GM18951 (cell line): ENCODE results near the gene CHST15.

Experiments
- POLR2A ChIP-seq: IDR thresholded peaks from 4 replicates; pipeline ENCODE4 v1.6.1; 2011; ENCODE audit warnings: mild to moderate bottlenecking; ENCODE audit not compliant: insufficient read length, insufficient read depth; ENCODE audit errors: extremely low read depth
- in situ Hi-C: fragments of 300-500 bp; cut with MboI; formaldehyde crosslinking; loops from one replicate; pipeline ENCODE4 v1.12.0; 2022; ENCODE audit warnings: low sequenced_read_pairs, mixed read lengths, inconsistent platforms; ENCODE audit not compliant: unreplicated experiment

Gene CHST15

DNA sequence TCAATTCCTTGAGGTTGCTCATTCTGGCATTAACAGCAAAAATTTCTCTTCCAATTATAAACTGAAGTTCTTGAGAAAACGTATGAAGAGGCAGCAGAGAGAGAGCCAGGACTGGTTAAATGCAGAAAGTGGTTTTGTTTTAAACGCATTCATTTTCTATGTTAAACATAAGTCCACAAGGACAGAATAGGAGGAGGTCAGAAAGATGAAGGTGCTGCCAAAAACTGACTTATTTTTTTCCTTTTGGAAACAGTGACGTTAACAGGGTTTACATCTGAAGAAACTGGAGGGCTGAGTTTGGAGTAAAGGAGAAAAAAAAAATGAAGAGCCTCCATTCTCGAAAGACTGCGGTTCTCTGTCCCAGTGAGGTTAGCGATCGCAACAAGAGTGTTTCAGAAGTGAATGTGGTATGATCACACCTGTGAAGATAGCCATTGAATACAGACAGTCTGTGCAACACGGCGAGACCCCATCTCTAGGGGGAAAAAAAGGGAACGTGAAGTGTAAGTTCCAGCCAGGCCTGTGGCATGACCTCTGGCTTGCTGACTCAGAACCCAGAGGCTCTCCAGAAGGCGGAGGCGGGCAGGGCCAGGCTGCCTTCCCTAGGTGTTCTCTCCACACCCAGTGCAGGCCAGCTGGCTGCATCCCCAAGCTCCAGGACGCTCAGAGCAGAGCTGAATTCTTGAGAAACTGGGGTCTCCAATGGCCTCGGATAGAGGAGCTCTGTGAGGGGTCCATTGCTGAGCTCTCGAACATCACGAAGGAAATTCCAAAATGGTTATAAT lies 84.0 kb downstream of the CHST15 start:
- in situ Hi-C loops: no loop called here
- TF ChIP-seq POLR2A: no peak

DNA sequence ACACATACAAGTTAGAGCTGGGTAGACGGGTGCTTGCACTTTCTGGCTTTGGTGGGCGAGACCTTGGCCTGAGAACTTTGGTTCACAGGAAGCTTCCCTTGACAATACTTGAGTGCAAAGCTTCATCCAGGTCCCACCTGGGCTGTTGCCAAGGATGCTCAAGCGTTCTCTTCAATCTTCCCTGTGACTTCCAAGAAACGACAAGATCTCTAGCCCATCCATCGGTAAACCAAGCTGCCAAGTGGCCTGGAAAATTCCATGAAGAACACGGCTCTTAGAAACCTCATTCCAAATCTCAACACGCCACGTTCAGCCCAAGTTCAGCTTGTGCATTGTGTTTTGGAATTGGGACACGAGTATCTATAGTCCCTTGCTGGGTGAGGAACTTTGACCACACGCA lies 84.7 kb downstream of the CHST15 start:
- no peak for TF ChIP-seq POLR2A
- in situ Hi-C loops: no loop called here

DNA sequence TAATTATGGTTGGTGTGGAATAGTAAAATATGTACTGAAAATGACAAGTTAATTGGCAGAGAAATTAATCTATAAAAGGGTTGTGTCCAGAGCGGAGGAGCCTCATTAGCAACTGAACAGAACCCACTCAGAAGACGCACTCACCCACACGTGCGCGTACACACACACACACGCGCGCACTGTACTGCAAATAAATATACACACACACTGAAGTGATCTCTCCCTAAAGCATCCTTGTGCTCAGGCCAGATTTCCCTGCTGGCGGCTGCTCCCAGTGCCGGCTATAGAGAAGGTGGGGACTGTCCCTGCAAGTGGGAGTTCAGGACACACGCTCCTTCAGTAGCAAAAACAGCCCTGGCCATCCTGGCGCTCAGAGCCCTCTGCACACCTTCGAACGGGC lies 85.2 kb downstream of the CHST15 start:
- TF ChIP-seq POLR2A: no peak
- in situ Hi-C loops: no loop called here

DNA sequence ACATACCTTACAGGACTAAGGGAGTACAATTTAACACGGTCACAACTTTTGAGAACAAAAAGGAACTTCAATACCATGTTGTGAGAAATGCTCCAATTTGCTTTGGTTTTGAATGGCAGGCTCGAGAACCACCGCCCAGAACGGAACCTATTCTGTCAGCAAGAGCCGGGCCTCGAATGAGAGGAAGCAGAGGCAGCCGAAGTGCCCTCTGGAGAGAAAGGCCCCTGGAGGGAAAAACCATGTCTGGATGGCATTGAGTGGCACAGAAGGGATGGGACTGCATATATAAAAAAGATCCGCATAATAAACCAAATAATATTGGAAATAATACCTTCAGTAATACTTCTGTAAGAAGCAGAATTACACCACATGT lies 85.6 kb downstream of the CHST15 start:
- in situ Hi-C loops: no loop called here
- no peak for TF ChIP-seq POLR2A

DNA sequence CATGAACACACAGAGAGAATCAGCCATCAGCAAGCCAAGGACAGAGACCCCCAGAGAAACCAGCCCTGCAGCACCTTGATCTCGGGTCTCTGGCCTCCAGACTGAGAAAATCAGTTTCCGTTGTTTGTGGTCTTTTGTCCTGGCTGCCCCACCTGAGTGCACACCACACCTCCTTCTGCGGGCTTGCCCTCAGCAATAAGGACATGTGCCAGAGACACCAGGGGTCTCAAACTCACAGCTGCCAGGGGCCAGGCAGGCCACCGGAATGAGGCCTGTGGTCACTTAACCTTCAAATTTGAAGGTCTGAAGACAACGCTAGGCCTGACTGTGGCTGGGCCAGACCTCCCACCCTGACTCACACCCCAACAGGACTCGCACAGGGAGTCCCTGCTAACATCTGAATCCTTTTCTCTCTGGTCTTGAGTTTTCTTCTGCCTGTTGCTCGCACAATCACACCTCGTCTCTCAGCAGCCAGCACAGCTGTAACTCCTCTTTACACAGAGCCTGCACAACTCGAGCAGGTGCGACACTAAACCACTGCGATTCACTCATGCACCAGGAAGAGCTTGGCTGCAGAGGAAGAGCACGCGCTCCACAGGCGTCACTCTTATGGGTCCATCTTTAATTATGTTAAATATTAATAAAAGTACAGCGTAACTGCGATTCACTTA lies 86.2 kb downstream of the CHST15 start:
- no peak for TF ChIP-seq POLR2A
- in situ Hi-C loops: no loop called here

DNA sequence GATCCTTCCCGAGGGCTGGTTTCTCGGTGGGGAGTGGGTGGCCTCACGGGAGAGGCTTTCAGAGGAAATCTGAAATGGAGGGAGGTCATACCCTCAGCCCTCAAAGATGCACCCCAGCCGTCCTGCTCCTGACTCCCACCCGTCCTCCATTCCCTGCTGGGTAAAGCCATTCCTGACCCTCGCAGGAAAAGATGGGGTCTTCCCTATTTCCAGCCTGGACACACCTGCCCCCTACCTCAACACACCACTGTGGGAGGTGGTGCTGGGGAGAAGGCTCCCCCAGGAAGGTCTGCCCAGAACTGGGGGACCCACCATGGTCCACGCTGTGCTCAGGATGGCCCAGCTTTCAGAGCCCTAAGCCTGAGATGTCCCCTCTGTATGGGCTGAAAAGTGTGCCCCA lies 86.9 kb downstream of the CHST15 start:
- TF ChIP-seq POLR2A: no peak
- in situ Hi-C loops: no loop called here

DNA sequence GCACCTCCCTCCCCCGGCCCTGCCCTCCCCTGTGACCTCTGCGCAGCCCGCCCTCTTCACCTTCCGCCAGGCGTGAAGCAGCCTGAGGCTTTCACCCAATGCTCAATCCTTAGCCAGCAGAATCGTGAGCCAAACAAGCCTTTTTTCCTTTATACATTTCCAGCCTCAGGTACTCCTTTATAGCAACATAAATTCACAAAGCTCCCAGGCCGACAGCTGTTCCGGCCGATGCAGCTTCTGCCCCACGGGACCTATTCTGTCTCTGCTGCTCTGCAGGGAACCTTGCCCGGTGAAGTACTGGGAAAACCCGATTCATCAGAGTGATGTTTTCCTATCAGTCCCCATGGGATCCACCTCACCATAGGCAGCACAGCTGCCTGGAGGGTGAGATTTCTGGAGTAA lies 87.4 kb downstream of the CHST15 start:
- TF ChIP-seq POLR2A: no peak
- in situ Hi-C loops: no loop called here

DNA sequence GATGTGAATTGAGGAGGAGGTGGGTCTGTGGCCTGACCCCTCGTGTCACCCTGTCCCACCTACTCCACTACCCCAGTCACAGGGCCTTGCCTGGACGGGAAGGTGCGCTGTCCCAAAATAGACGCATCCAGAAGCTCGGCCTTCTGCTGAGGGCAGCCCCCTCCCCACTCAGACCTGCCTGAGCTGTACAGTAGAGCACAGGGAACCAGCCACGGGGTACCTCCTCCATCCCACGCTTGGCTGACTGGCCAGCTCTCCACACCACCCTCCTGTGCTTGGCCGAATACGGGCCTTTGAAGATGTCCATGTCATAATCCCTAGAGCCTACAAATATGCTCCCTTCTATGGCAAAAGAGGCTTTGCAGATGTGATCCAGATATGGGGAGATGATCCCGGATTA lies 88.3 kb downstream of the CHST15 start:
- in situ Hi-C loops: no loop called here
- TF ChIP-seq POLR2A: no peak

DNA sequence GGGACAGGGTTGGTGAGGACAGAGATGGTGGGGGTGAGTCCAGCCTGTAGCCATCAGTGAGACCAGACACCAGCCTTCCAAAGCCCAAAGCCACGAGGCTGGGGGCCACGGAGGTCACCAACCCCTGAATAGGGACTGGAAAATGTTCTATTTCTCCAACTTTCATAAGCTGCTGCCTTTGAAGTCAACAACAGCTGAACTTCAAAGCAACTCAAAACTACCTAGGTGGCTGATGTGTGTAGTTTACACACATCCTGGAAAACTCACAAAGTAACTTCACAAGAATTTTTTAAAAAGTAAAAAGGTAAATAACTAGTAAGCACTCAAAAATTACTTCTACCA lies 88.8 kb downstream of the CHST15 start:
- TF ChIP-seq POLR2A: no peak
- in situ Hi-C loops: no loop called here

DNA sequence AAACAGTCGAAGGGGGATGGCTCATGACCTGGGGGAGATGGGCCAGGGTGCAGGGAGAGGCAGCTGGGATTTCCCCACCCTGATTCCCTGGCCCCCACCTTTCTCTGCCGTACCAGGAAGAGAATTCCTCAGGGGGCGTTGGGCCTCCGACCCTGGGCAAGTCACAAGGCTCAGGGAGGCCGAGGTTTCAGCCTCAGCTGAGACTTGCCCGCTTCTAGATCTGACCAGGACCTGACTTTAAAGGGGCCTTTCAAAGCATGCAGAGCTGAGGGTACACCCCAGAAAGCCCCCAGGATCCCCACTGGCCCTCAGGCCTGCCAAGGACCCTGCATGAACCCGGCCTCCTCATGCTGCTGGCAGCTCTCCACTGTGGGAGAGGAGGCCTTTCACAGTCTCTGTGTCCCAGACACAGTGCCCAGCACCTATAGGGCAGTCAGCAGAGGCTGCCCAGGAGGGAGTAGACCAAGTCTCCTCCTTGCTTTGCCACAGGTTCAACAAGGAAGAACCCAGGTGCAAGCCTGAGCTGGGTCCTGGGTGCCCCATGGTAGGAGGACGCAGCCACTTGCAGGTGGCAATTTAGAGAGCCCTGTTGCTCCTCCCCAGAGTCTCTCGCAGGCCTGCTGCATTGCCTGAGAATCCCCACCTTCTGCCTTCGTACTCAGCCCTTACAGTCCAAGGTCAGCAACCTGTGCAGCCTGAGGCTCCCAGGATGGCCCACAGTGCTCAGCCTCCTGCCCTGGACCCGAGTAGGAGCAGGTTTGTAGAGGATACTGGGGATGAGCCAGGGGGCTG lies 89.3 kb downstream of the CHST15 start:
- TF ChIP-seq POLR2A: no peak
- in situ Hi-C loops: no loop called here

DNA sequence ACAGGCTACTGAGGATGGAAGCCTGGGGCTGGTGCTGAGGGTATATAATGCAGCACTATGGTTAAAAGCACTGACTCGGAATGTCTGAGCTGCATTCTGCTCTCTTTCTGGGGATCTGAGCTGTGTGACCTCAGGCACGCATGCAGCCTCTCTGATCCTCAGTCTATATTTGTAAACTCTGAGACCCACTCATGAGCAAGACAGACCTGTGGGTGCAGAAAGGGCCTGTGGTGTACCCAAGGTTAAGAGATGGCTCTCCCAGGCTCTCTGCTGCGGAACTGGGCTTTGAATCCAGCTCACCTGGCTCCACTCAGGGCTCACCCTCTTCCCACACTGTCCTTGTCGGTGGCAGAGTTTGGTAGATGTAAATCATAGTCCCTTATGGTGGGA lies 89.9 kb downstream of the CHST15 start:
- in situ Hi-C loops: no loop called here
- TF ChIP-seq POLR2A: no peak

DNA sequence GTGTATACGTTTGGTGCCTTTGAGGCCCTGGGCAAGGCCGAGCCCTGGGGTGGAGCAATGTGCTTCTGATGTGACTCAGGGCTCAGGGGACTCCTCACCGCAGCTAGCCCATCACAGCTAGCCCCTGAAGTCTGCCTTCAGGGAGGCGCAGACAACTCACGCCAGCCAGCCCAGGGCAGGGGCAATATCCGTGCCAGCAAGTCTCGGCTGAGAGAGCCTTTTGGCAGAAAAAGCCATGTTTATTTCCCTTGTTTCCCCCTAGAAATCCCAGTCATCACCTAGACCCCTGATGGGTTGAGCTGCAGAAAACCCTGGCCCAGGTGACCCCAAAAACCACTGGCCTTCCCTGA lies 90.4 kb downstream of the CHST15 start:
- no peak for TF ChIP-seq POLR2A
- in situ Hi-C loops: no loop called here

DNA sequence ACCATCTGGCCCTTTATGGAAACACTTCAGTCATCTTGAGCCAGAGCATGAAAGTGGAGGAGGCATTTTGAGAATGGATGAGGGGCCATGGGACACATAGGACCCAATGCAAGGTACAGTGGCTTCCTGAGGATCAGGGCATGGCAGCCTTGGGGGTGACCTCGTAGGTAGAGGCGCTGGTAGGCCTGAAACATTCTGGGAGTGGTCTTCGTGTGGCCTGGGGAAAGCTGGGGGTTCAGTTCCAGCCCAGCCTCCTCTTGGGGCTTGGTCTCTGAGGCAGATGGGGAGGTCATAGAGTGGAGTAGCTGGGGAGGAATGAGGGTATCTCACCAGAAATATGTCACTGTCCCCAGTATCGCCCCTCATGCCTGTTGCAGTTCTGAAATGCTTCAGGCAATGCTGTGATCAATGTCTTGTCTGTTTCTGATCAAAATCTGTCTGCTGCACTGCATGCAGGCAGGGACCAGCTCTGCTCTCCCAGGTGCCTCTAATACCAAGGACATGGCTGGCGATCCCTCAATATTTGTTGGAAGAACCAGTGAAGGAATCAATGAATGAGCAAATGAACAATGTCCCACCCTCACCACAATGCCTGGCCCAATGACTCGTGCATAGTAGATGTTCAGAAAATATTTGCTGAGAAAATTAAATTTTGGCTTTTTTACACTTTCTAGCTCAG lies 90.9 kb downstream of the CHST15 start:
- no peak for TF ChIP-seq POLR2A
- in situ Hi-C loops: no loop called here
